ENCODE results near the gene TLR6. TPM values are rescaled to one million over a fixed set of nuclear protein-coding genes. Genes with fewer than 3 reads are reported as not detected.
A peak's percentile ranks its signal among the peaks of the same experiment; 100 is the strongest.

Gene TLR6
- total RNA-seq, 1 experiment from 2014 or later, result 4.8 TPM

DNA sequence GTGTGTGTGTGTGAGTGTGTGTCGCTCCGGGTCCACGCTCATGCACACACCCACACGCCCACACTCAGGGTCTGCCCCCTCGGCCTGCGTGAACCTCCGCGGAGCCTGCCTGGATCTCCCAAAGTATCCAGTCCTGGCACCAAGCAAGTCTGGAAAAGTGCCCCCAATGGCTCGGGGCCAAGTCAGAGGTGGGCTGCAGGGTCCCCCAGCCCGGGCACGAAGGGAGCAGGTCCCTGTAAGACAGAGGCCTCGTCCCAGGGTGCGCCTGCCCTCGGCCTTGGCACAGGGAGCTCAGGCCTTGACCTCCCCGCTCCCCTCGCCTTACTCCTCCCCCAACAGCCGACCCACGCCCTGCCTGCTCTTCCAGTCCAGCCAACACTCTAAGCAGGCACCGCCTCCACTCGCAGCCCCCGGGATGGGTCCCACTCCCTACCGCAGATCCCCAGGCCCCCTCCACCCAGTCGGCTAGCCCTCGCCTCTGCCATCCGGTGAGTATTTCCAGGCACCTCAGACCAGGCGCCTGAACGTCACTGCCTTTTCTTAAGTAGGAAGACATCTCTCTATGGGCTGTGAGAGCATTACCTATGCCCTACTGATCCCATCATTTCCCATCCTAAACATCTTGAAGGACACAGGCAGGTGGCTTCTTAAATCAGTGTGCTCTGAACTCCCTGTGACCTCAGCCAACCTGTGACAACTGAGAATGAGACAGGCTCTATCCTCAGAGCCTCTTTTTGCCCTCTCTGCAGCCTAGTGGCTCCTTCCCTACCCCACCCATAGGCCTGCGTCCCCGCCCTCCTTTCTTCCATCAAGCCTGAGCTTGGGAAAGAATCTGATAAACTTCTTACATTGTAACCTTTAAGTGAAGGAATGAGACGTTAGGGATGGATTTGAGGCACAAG lies 11.7 kb upstream of the TLR6 start:
- no peaks in the 10 kb centered on the region for H3K27me3 ChIP-seq (ENCODE audit: insufficient read depth, low read length)
- peaks cover 7 to 28% of the 10 kb centered on the region in 2 experiments; a peak in 3 of 4 replicates for H3K4me1 ChIP-seq (ENCODE audit: control insufficient read depth in 1 of 2, insufficient read depth in 2 of 2, low read length in 2 of 2)
- no peak overlapping the region for H2AFZ ChIP-seq (ENCODE audit: low read depth, low read length, poor library complexity, severe bottlenecking)
- ATAC-seq (peak; percentile 30), DNase-seq (ENCODE audit: low read depth, low spot score) (no peak)
- peak overlapping the region; percentile 78 to 82 for H3K4me3 ChIP-seq (replicated peaks in 1 of 2; ENCODE audit: low read depth in 1 of 2, low read length in 2 of 2)
- peaks cover 13% of the 10 kb centered on the region; the same call in 1 of the 2 replicates for H3K79me2 ChIP-seq (ENCODE audit: insufficient read depth, low read length)
- TF ChIP-seq EZH2 (IDR thresholded peaks at IDR 0.05) (no peak), ZFX (IDR thresholded peaks at IDR 0.05) (peak; percentile 56)
- H4K20me1 ChIP-seq (ENCODE audit: insufficient read depth), result no peaks in the 10 kb centered on the region
- ChIA-PET CTCF (no interaction called here), RAD21 (ENCODE audit: low non-redundant PET in 1 of 2, low total read pairs in 2 of 2, uncharacterized antibody in 2 of 2, unreplicated experiment in 2 of 2) (interaction anchor here in 1 of 2 experiments (1.2 kb wide), 1 partner anchor 21 kb away, joined by 3 read pairs; no protein-coding TSS in a partner anchor), POLR2A (no interaction called here)
- no TSS peak for BruUV-seq (replicated peaks)
- intact Hi-C loops (cut with micrococcal nuclease), result no loop called here
- H3K9ac ChIP-seq (ENCODE audit: low read length), result peak overlapping the region; percentile 85
- H3K27ac ChIP-seq (ENCODE audit: low read depth, low read length), result peak overlapping the region; percentile 59; the same call in 1 of the 2 replicates
- peak overlapping the region; percentile 97 for H3K4me2 ChIP-seq (ENCODE audit: low read length)
- no peaks in the 10 kb centered on the region for H3K9me2 ChIP-seq (ENCODE audit: insufficient read depth)
- 0 out of 4 replicates have a peak, but pooled peaks cover 0 to 2% of the 10 kb centered on the region in 2 experiments for H3K36me3 ChIP-seq (ENCODE audit: control insufficient read depth in 1 of 2, insufficient read depth in 2 of 2, low read length in 2 of 2)
- H3K9me3 ChIP-seq (ENCODE audit: control insufficient read depth in 1 of 2, insufficient read depth in 1 of 2, low read depth in 1 of 2, low read length in 2 of 2), result no peaks in the 10 kb centered on the region

DNA sequence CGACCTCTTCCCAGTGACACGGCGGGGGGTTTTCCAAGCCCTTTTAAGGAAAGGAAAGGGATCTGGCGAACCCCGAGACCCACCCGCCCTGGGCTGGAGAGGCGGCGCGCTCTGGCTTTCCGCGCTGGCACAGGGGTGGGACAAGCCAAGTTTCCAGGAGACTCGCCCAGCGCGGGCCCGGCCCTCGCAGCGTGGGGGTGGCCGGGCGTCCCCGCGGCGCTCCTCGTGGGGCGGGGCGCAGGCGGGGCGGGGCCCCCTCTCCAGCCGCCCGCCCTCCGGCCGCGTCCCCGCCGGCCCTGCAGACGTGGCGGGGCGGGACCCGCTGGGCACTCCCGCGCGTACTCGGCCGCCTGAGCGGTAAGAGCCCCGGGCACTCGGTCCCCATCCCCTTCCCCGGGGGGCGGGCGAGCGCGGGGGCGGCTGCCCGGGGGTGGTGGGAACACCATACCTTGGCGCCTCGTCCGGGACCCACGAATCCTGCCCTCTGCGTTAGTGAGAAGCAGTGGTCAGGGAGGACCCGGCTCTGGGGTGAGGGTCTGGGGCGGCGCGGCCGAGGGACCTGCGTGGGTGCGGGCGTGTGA lies 11.0 kb upstream of the TLR6 start, which contains the start of gene FAM114A1:
FAM114A1 (plus strand) TSS at position 329 of the 581 bp plus-strand sequence. CDS start 10,273 bp downstream, outside the sequence.
- Histone ChIP-seq H3K4me2 (ENCODE audit: low read length) (peak within 1 kb of the TSS; percentile 97), H3K9me3 (ENCODE audit: control insufficient read depth in 1 of 2, insufficient read depth in 1 of 2, low read depth in 1 of 2, low read length in 2 of 2) (no peaks in the 10 kb centered on the region), H3K36me3 (ENCODE audit: control insufficient read depth in 1 of 2, insufficient read depth in 2 of 2, low read length in 2 of 2) (0 out of 4 replicates have a peak, but pooled peaks cover 0 to 2% of the 10 kb centered on the region in 2 experiments), H3K4me1 (ENCODE audit: control insufficient read depth in 1 of 2, insufficient read depth in 2 of 2, low read length in 2 of 2) (peaks cover 7 to 28% of the 10 kb centered on the region in 2 experiments; a peak in 3 of 4 replicates), H3K27me3 (ENCODE audit: insufficient read depth, low read length) (no peaks in the 10 kb centered on the region), H2AFZ (ENCODE audit: low read depth, low read length, poor library complexity, severe bottlenecking) (no peak within 1 kb of the TSS), H3K9ac (ENCODE audit: low read length) (peak within 1 kb of the TSS; percentile 85), H4K20me1 (ENCODE audit: insufficient read depth) (no peaks in the 10 kb centered on the region), H3K79me2 (ENCODE audit: insufficient read depth, low read length) (peaks cover 13% of the 10 kb centered on the region; the same call in 1 of the 2 replicates), H3K4me3 (replicated peaks in 1 of 2; ENCODE audit: low read depth in 1 of 2, low read length in 2 of 2) (peak within 1 kb of the TSS; percentile 78 to 82), H3K27ac (ENCODE audit: low read depth, low read length) (peak within 1 kb of the TSS; percentile 59), H3K9me2 (ENCODE audit: insufficient read depth) (no peaks in the 10 kb centered on the region)
- intact Hi-C loops (cut with micrococcal nuclease), result no loop called here
- peak; percentile 96 for ATAC-seq
- ChIA-PET RAD21 (ENCODE audit: low non-redundant PET in 1 of 2, low total read pairs in 2 of 2, uncharacterized antibody in 2 of 2, unreplicated experiment in 2 of 2) (interaction anchor here in 1 of 2 experiments (1.2 kb wide), 1 partner anchor 22 kb away, joined by 3 read pairs; no protein-coding TSS in a partner anchor), POLR2A (interaction anchor here (1.1 kb wide), 1 partner anchor 12 kb away, joined by 3 read pairs; no protein-coding TSS in a partner anchor), CTCF (no interaction called here)
- DNase-seq (ENCODE audit: low read depth, low spot score), result no peak
- no TSS peak for BruUV-seq (replicated peaks)
- TF ChIP-seq YY1 (IDR thresholded peaks at IDR 0.05; ENCODE audit: extremely low read depth, insufficient replicate concordance, low read depth, low read length) (peak; percentile 18), EGR1 (IDR thresholded peaks at IDR 0.05; ENCODE audit: low read depth) (peak; percentile 30; the same call in 1 of the 2 replicates), SIN3A (IDR thresholded peaks at IDR 0.05; ENCODE audit: low read depth) (0 out of 2 replicates have a peak, but pooled peaks have one; percentile 23), TCF7L2 (IDR thresholded peaks at IDR 0.05; ENCODE audit: borderline replicate concordance, extremely low read depth, insufficient read depth, insufficient read length) (no peak), POLR2AphosphoS5 (IDR thresholded peaks at IDR 0.05; ENCODE audit: low read depth, low read length) (peak; percentile 79)
- TF ChIP-seq, protein P1, sequence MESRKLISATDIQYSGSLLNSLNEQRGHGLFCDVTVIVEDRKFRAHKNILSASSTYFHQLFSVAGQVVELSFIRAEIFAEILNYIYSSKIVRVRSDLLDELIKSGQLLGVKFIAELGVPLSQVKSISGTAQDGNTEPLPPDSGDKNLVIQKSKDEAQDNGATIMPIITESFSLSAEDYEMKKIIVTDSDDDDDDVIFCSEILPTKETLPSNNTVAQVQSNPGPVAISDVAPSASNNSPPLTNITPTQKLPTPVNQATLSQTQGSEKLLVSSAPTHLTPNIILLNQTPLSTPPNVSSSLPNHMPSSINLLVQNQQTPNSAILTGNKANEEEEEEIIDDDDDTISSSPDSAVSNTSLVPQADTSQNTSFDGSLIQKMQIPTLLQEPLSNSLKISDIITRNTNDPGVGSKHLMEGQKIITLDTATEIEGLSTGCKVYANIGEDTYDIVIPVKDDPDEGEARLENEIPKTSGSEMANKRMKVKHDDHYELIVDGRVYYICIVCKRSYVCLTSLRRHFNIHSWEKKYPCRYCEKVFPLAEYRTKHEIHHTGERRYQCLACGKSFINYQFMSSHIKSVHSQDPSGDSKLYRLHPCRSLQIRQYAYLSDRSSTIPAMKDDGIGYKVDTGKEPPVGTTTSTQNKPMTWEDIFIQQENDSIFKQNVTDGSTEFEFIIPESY (IDR thresholded peaks at IDR 0.05; ENCODE audit: extremely low read depth, insufficient replicate concordance, low read length), result no peak
